Measurements from ENCODE around the gene TRABD2B.

Gene TRABD2B

DNA sequence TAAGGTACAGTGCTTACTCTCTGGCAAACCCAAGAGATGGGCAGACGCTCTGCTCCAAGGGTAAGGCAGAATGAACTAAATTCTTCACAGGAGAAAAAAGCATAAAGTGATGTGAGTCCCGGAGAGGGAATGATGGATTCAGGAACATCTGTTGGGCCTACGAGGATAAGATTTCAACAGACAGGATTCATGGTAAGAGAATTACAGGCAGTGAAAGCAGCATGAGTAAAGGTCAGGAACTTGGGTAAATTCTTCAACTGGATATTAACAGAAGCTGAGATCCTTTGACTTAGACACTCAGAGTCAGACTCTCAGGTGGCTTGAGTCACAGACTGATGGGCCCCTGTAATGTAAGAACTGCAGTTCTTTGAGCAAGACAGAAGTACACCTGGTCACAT is 152.6 kb downstream of the TRABD2B start:
- no peak for DNase-seq

DNA sequence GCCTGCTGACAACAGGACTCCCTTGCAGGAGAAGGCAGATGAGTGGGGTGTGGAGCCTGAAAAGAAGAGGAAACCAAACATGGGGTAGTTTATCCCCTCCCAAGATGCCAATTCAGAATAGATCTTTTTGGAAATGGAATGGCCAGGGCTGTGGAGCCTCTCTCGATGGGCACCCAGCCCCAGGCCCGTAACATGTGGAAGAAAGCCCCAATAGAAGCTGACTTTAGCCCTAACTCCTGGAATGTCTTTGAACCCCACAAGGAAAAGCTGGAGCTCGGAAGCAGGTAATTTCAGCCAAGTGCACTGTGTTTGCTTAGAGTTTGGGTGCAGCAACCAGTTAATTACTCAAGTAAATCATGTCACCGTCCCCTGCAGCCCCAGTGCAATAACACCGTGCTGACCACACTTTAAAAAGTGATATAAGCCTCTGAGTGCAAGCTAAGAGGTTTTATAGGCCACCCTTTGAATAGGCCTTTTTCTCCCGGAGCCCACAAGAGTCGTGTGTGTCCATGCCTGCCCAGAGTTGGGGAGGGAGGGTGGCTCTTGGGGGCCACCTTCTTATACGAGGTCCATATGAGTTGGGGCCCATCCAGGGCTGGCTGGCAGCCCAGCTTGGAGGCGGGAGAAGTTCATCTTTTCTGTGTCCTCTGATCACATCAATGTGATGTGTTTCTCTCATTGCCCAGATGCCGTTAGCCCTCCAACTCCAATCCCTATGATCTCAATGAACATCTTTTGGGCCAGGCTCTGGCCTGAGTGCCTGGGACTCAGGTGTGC is 153.2 kb downstream of the TRABD2B start:
- no peak for DNase-seq

DNA sequence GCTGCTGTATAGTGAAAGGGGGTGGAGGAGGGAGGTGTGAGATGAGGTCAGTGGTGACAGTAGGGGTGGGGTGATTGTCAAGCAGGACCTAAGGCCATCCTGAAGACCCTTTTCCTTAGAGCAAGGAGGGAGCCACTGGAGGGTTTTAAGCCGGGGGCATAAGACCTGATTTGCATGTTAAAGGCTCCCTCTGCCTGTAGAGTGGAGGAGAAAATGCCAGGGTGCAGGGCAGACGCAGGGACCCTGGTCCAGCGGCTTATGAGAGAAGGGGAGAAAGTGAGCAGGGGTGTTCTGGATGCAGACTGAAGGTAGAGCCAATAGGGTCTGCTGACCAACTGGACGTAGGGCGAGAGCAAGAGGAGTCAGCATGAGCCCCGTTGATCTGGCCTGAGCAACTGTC is 154.1 kb downstream of the TRABD2B start:
- DNase-seq: no peak

DNA sequence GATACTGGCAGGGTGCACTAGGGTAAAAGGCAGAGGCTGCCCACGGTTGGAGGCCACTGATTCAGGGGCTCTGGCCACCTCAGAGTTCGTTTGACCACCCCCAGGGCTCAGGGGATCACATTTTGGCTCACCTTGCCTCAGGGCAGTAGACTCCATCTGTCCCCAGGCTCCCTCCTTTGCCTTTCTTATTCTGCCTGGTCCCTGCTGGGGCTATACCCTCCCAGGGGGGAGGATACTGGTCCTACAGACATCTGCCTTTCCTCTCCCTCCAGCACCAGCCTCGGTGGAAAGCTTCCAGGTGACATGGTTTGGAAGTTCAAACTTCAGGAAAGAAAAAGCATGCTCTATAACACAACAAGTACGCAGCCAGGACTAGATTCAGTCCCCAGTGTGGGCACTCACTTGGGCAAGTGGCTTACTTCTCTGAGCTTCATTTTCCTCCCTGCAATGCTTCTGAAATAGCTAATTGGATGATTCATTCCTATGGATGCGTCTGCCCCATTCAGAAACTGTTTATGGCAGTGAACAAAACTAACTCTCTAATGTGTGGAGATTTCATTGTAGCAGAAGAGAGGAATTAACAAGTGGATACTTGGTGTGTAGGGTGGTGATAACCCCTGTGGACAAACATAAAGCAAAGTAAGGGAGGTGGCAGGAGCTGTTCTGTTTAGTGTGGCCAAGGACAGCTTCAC is 154.8 kb downstream of the TRABD2B start:
- DNase-seq: no peak

DNA sequence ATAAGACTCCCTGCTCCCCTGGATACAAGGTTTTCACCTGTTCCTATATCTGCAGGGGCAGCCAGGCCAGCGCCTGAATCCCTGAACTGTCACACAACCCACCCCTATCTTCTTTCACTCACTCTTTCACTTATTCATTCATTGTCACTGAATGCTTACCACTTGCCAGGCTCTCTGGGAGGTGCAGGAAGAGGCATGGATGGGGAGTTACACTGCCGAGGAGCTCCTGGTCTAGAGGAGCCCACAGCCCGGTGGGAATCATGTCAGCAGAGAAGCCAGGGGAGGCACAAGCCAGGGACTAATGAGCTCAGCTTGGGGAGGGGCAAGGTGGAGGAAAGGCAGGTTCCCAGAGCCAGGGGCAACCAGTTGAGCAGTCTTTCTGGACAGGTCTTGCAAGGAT is 155.8 kb downstream of the TRABD2B start:
- DNase-seq: no peak

DNA sequence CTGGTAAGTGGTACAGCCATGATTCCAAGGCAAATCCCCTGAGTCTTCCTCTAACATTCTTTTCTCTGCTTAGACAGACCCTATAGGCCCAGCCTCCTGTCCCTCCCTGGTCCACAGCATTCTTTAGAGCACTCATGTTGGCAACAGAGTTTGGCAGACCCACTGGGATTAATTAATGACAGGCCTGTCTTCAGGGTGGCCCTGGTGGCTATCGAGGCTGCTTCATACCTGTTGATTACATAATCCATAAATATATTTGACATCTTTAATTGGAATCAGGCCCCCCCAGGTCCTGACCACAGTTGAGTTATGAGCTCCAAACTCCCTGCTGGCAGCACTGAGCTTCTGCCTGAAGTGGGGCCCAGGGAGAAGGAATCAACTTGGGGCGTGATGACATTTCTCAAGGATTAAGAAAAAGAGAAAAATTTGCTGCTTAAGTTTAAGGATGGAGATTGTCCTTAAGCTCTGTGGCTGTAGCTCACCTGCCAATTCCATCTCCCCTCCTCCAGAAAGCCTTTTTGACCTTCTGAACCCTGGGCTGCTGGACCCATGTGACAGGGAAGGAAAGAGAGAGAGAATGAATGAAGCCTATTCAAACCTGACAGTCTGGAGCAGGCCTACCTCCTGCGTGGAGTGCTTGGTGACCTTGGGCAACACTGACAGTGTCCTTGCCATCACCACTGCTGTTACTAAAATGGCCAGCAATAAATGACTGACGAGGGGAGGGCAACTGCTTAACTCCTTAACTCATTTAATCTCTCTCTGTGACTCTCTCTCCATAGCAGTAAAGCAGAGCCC is 156.6 kb downstream of the TRABD2B start:
- no peak for DNase-seq

DNA sequence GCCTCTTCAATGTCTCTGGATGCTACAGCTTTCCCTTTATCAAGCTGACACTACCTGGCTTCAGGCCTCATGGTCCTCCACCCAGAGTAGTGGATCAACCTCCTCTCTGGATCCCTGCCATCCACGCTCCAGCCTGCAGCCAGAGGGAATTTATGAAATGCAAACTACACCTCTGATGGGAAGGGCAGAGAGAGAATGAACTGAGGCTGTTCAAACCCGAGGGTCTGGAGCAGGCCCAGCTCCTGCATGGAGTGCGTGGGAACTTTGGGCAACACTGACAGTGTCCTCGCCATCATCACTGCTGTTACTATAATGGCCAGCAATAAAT is 157.8 kb downstream of the TRABD2B start:
- DNase-seq: no peak

DNA sequence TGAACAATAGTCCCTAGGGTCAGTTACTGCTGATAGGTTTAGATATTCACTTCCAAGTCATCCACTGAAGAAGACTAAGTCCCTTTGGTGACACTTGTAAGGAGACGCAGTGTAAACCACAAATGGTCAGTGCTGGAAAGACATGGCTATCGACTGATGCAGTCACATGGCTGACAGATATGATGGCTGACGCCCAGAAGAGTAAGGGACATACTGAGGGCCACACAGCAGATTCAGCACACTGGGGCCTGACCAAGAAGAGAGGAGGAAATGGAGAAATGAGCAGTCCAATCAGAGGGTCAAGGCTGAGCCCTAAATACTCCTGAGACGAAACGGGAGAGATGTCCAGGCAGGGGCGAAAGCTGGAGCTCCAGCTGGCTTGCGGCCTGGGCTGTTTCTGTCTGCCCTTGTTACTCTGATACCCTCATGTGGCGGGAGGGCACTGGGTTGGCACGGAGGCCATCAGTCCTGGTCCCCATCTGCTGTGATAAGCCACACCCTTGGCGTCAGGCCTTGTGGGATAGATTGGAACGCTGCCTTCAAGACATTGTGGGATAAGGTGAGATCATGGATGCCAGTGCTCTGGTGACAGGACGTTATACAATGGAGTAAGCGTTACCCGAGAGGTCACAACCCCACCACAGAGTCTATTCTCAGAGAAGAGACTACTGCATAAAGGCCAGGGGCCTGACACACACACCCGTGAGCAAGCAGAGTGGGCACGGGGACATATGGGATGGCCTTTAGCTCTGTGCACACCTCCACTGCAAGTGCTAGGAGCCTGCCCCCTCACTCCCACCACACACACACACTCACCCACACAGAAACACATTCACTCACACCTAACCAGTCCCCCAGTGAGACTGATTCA is 158.4 kb downstream of the TRABD2B start:
- DNase-seq: no peak

DNA sequence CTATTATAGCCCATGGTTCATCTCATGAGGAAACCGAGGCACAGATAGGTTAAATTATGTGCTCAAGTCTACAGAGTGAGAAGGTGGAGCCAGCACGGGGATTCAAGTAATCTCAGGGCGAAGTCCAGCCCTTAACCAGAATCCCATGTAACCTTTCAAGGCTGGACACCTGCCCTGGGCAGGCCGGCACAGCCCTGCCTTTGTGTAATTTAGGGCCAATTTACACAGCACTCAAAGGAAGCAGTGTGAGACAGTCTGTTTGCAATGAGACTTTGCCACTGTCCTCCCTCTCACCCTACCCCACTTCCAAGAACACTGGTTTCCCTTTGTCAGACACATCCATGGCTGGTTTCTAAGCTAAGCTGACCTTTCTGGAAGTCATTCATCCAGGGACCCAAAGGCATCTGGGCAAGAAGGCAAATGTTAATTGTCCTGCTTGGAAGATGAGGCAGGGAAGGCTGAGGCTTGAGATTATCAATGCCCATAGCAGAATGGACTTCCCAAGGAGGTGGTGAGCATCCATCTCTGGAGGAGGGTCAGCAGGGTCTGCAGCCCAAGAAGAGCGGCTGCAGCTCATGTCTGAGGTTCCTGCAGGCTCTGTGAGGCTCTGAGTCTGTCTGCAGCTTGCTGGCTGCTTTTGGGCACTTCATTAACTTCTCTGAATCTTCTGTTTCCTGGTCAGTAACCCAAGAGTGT is 159.2 kb downstream of the TRABD2B start:
- no peak for DNase-seq

DNA sequence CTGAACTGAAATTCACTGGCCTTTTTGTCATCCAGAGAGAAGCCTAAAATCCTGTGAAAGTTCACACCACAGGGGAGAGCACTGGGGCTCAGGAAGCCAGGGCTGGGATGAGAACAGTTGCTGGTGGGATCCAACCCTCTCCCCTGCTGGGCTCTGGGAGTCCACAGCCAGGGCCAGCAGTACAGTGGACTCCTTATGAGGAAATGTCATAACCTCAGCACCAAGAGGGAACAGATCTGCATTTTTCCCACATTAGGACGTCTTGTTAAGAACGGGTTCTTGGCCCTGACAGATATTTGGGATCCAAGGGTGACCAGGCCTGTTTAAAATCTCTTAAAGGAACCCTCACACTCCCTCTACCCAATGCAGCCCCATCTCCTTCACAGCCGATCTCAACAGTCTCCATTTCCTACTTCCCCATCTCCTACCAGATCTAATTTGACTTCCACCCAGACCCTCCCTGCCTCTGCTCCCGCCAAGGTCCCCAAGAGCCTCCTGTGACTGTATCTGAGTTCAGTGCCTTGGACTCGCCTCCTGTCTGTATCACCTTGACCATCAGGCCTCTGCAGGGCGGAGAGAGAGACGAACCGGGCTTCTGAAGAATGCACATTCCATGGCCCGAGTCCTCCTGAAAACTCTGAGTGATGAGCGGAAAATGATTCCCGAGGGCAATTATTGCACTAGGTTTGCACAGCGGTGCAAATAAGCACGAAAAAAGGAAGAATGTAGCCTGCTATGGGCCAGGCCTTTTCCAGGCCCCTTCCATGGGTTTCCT is 159.9 kb downstream of the TRABD2B start:
- DNase-seq: no peak

DNA sequence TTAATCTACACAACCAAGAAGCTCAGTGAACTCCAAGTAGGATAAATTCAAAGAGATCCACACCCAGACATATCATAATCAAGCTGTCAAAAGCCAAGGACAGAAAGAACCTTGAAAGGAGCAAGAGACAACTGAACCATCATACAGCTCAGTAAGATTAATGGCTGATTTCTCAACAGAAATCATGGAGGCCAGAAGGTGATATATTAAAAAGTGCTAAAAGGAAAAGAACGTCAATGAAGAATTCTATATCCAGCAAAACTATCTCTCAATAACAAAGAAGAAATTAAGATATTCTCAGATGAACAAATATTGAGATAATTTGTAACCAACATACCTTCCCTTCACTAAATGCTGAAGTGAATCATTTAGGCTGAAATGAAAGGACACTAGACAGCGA is 161.8 kb downstream of the TRABD2B start:
- no peak for DNase-seq

DNA sequence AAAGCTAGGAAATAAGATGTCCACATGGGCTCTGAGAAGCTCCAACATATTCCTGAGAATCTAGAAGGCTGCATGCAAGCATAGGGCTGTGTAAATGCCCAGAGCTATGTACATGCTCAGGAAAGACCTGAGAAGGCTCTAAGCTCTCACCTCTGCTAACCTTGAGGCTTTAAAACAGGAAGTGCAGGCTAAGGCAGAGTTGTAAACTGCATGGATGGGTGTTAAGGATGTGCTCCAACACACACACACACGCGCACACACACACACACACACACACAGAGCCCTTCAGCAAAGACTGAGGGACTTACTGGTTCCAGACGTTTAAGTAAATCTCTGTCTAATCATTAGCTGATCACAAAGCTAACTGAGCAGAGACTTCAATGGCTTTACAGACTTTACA is 162.9 kb downstream of the TRABD2B start:
- no peak for DNase-seq

DNA sequence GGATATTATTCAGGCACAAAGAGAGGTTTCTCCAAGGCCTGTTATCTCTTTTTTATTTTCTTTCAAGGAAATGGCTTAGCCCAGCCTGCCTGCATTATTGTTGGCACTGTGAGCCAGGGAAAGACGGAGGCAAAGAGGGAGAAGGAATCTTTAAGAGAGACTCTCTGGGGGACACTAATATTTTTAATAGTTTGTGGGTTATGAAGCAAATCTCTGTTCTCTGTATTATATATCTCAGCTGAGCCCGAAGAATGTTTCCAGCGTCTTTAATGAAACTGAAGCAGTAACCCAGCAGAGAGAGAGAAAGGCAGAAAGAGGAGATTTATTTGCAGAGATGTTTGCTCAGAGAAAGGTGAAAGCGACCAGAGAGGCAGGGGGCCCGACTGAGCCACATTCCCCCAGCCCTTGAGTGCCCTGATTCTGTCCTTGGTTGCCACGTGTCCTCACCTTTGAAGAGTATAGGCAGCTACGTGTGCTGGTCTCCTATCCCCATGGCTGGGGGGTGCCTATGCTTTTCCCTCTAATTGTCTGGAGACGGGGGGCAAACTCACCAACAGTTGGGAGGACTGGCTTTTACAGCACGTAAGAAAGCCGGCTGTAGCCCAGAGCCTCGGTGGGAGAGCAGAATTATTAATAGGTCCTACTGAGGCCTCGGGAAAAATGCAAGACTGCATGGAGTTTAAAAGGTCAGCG is 166.4 kb downstream of the TRABD2B start:
- DNase-seq: no peak

DNA sequence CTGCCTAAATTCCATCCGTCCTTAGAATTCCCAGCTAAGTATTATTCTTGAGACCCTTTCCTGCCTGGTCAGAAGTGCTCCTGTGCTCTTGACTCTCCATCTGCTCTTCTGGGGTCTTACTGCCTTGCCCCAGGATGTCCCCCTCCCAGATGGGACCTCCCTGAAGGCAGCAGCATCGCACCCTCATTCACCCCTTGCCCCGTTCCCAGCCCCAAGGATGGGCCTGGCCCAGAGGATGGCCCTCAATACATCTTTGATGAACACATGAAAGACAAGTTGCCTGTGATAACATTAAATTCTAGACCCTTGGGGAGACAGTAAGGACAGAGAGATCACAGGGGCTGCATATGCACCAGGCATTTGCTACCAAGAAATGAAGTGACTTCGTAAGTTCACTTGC is 167.2 kb downstream of the TRABD2B start:
- DNase-seq: no peak

DNA sequence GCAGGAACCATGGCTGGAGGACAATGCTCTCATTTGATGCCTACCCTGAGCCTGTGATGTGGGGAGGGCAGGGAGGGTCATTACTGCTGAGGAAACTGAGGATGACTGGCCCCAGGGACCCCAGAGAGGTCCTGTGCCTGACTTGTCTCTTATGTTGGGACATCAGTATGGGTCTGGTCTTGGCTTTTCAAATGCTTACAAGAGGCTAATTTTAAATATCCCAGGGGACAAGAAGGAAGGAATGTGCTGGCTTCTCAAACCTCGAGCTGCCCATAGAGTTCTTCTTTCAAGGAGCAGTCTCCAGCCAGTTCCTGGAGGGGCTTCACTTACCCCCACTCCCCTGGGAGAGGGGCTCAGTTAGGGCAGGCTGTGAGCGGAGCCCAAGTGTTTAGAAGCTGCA is 168.2 kb downstream of the TRABD2B start:
- DNase-seq: no peak

DNA sequence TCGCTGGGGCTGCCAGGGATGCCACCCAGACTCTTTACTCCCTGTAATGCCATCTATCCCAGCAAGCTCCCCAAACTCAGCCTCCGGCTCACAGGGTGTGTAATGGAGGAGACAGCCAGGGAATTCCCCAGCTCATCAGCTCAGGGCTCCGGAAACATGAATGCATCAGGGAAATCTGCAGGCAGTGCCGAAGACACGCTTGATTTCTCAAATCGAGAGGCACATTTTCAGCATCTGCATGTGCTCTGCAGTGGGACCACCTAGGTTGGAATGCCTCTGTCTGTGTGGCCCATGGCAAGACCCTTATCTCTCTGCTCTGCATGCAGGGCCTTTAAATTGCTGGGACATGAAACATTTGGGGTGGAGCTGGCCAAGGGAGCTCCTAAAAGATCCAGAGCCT is 170.1 kb downstream of the TRABD2B start:
- DNase-seq: no peak

DNA sequence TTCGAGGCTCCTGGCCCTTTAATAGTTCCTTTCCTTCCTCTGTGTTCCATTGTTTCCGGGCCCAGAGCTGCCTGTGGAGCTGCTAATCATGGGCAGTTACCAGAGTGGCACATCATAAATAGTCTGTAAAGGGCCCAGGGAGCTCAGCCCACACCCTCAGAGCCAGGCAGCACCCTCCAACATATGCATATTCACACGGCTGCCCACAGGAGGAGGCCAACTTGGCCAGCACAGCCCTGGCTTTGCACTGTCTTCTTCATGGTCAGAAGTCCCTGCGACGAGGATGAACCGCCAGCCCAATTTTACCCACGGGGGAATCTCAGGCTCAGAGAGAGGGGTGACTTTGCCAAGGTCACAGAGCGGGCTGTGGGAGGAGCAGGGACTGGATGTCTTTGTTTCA is 172.5 kb downstream of the TRABD2B start:
- no peak for DNase-seq

DNA sequence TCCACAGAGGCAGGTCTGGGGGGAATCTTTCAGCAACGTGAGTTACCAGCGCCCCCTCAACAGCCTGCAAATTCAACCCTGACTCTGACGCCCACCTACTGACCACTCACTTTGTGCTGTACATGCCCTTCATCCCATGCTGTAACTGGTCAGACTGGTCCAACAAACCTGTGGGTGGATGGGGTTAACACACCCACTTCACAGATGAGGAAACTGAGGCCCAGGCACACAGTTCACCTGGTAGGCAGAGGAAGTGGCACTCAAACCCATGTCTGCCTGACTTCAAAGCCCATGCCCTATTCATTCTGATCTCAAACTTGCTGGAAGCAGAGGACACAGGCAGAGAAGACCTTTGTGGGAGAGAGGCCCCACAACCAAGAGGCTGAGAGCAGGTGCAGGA is 172.9 kb downstream of the TRABD2B start:
- DNase-seq: no peak

DNA sequence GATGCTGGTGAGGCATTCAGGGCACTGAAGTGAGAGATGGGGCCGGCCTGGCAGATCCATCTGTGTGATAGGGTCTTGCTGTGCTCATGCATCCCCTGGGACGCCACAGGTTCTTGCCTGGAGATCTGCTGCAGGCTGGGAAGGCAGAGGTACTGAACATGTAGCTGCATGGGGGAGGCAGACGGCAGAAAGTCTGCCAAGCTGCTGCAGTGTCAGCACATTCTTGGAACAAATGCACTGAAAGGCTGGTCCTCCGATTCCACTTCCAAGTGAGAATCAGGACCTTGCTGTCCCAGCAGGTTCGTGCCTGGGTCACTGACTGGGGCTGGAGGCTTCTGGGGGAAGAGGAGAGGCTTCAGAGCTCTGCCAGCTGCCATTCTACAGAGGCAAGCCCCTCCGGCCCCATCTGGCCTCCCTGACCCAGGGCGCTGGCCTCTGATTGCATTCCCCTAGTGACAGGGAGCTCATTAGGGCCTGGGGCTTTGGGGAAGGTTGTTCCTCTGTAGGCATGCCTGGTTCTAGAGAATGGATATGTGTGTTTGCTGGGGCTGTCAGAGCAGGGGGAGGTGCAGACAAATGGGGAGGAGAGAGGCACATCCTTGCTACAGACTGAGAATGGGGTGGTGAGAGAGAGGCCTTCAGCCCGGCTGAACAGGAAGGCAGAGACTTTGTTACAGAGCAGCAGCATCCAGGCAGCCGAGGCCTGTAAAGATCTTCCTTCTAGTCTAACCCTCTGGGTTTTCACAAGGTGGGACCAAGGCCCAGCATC is 174.0 kb downstream of the TRABD2B start:
- no peak for DNase-seq

DNA sequence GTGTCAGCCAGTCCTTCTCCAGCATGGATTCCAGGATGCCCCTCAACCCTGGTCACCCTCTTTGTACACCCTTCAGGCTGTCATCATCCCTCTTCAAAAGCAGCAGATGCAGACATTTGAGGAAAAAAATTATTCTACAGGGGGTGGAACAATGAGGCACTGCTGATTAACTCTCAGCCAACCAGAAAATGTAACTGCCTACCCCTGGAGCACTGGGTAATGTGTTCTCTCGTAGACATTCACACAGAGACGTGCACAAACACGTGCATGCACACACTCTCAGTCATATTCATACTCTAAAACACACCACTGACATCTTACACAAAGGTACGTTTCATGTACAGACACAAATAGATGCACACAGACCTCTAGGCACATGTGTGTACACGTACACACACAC is 175.4 kb downstream of the TRABD2B start:
- DNase-seq: no peak
